ENCODE measurements around the gene IRX4. TPM values are rescaled to one million over a fixed set of nuclear protein-coding genes. Genes with fewer than 3 reads are reported as not detected.

The IRX4 gene
- total RNA-seq, 2 donors from 2014 or later: 0.22 TPM; not detected in 1

DNA sequence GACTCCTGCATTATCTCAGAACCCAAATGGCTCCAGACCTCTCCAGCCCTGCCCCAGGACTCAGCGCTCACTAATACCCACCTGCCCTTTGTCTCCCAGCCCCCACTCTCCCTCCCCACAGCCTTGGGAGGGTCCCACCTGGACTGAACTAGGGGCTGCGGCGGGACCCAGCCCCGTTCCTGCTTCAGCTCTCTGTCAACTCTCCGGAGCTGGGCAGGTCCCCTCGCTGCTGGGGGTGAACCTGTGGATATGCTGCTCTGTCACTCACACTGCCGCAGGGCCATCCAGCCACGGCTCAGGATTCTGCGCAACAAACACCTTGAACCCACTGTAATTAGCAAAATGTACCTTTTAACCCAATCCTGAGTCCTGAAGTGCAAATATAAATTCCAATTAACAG, 44.7 kb downstream of the IRX4 start:
- no peak overlapping the region for H3K9ac ChIP-seq (ENCODE audit: extremely low read depth, low read length, poor library complexity, severe bottlenecking)
- peaks cover under 1% of the 10 kb centered on the region for H3K27me3 ChIP-seq (ENCODE audit: control insufficient read depth, insufficient read depth, low read length, poor library complexity, severe bottlenecking)
- H3K4me3 ChIP-seq (ENCODE audit: low read length): no peak overlapping the region
- H3K4me1 ChIP-seq (ENCODE audit: control insufficient read depth, insufficient read depth, low read length): peaks cover 8% of the 10 kb centered on the region
- no peak overlapping the region for H3K27ac ChIP-seq (ENCODE audit: low read depth, low read length)
- TF ChIP-seq, protein P1, sequence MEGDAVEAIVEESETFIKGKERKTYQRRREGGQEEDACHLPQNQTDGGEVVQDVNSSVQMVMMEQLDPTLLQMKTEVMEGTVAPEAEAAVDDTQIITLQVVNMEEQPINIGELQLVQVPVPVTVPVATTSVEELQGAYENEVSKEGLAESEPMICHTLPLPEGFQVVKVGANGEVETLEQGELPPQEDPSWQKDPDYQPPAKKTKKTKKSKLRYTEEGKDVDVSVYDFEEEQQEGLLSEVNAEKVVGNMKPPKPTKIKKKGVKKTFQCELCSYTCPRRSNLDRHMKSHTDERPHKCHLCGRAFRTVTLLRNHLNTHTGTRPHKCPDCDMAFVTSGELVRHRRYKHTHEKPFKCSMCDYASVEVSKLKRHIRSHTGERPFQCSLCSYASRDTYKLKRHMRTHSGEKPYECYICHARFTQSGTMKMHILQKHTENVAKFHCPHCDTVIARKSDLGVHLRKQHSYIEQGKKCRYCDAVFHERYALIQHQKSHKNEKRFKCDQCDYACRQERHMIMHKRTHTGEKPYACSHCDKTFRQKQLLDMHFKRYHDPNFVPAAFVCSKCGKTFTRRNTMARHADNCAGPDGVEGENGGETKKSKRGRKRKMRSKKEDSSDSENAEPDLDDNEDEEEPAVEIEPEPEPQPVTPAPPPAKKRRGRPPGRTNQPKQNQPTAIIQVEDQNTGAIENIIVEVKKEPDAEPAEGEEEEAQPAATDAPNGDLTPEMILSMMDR (conservative IDR thresholded peaks at IDR 0.05): no peak
- no peak overlapping the region for H3K27ac Mint-ChIP-seq
- 87 to 88% methylated on average over 5 to 9 of the region's 9 CpGs for WGBS, 2 experiments (ENCODE audit: insufficient coverage in 1 of 2, insufficient read length in 1 of 2)
- H3K36me3 Mint-ChIP-seq (ENCODE audit: low read depth): no peaks in the 10 kb centered on the region
- H3K4me1 Mint-ChIP-seq: peaks cover 26% of the 10 kb centered on the region
- no peaks in the 10 kb centered on the region for H3K36me3 ChIP-seq (ENCODE audit: control insufficient read depth, insufficient read depth, low read length)
- DNase-seq: no peak
- no peak overlapping the region for H3K4me3 Mint-ChIP-seq
- H3K9me3 Mint-ChIP-seq: no peaks in the 10 kb centered on the region
- peaks cover 11% of the 10 kb centered on the region for H3K27me3 Mint-ChIP-seq (ENCODE audit: insufficient read depth)
- H3K9me3 ChIP-seq (ENCODE audit: control insufficient read depth, low read length): no peaks in the 10 kb centered on the region

DNA sequence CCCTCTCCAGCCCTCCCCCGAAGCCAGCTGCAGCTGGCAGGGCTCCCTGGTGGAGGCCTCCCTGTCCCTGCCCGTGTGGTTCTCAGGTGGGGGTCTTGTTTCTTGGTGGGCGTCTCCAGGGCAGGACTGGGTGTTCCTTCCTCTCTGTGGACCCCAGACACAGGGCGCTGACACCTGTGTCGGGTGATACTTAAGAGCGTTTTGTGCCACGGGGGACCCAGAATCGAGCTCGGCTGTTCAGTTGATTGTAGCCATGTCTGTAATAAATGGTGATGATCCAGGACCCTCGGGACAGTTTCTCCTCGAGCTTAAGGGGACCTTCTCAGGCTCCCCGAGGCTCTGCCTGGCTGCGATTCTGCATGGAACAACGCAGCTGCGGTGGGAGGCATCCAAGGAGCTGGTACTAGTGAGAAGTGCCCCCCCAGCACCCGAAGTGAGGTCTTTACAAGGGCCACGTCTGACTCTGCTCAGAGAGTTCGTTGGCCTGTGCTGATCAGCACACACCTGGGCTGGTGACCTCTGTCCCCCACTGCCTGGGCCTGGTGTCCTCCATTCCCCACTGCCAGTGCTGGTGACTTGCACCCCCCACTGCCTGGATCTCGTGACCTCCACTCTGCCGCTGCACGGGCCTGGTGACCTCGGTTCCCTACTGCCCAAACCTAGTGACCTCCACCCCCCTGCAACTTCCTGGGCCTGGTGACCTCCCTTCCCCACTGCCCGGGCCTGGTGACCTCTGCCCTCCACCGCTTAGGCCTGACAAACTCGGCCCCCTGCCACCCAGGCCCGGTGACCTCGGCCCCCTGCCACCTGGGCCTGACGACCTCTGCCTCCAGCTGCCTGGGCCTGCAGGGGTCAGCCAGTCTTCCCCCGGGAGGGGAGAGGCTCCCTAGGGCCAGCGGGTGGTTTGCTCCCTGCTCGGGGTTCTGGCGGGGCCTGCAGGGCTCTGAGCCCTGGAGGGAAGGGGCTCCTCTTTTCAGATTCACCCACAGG, 45.5 kb downstream of the IRX4 start:
- 89 to 91% methylated on average over 14 to 32 of the region's 32 CpGs for WGBS, 2 experiments (ENCODE audit: insufficient coverage in 1 of 2, insufficient read length in 1 of 2)
- Histone ChIP-seq H3K36me3 (ENCODE audit: control insufficient read depth, insufficient read depth, low read length) (no peaks in the 10 kb centered on the region), H3K4me3 (ENCODE audit: low read length) (no peak overlapping the region), H3K9me3 (ENCODE audit: control insufficient read depth, low read length) (no peaks in the 10 kb centered on the region), H3K9ac (ENCODE audit: extremely low read depth, low read length, poor library complexity, severe bottlenecking) (no peak overlapping the region), H3K4me1 (ENCODE audit: control insufficient read depth, insufficient read depth, low read length) (peaks cover 8% of the 10 kb centered on the region), H3K27me3 (ENCODE audit: control insufficient read depth, insufficient read depth, low read length, poor library complexity, severe bottlenecking) (no peaks in the 10 kb centered on the region), H3K27ac (ENCODE audit: low read depth, low read length) (no peak overlapping the region)
- Mint-ChIP-seq H3K36me3 (ENCODE audit: low read depth) (no peaks in the 10 kb centered on the region), H3K9me3 (no peaks in the 10 kb centered on the region), H3K4me1 (peaks cover 32% of the 10 kb centered on the region), H3K27ac (no peak overlapping the region), H3K4me3 (no peak overlapping the region), H3K27me3 (ENCODE audit: insufficient read depth) (peaks cover 15% of the 10 kb centered on the region)
- no peak for DNase-seq
- TF ChIP-seq, protein P1 (conservative IDR thresholded peaks at IDR 0.05): no peak

DNA sequence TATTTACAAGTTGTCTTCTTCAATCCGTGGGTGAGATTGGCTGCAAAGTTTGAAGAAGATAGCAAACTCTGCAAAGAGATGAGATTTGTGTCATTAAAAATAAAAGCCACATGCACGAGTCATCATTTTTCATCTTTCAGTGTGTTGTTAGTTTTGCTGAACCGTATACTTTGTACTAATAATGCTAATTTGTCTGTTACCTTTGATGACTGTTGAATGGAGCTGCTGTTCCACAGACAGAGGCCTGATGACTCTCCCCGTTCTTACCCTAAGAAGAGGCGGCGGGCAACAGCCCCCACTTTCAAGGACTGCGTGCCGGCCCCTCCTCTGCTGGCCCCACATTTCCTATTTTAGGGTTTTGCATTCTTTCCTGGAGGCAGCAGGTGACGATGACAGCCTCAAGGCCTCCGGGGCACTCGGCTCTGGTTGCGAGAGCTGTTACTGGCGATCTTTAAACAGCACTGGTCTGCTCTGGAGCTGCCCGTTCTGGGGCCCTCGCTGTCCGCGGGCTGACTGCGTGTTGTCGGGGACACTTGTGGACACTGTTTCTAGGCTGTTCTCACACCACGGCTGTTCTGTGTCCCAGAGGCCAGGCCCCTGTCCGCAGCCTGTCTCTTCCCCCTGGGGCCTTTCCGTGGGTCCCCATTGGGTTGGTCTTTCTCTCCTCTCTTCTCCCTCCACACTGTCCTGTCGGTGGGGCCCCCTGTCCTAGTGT, 46.4 kb downstream of the IRX4 start:
- H3K27ac Mint-ChIP-seq: no peak overlapping the region

More for the DNA sequence above, 46.4 kb downstream of the IRX4 start:
- Histone ChIP-seq H3K4me3 (ENCODE audit: low read length) (no peak overlapping the region), H3K27ac (ENCODE audit: low read depth, low read length) (no peak overlapping the region), H3K36me3 (ENCODE audit: control insufficient read depth, insufficient read depth, low read length) (no peaks in the 10 kb centered on the region), H3K27me3 (ENCODE audit: control insufficient read depth, insufficient read depth, low read length, poor library complexity, severe bottlenecking) (no peaks in the 10 kb centered on the region), H3K9ac (ENCODE audit: extremely low read depth, low read length, poor library complexity, severe bottlenecking) (no peak overlapping the region), H3K9me3 (ENCODE audit: control insufficient read depth, low read length) (no peaks in the 10 kb centered on the region), H3K4me1 (ENCODE audit: control insufficient read depth, insufficient read depth, low read length) (peaks cover 11% of the 10 kb centered on the region)
- H3K9me3 Mint-ChIP-seq: no peaks in the 10 kb centered on the region
- H3K4me1 Mint-ChIP-seq: peaks cover 34% of the 10 kb centered on the region
- H3K36me3 Mint-ChIP-seq (ENCODE audit: low read depth): no peaks in the 10 kb centered on the region
- WGBS, 2 experiments (ENCODE audit: insufficient coverage in 1 of 2, insufficient read length in 1 of 2): 87 to 90% methylated on average over 19 to 23 of the region's 23 CpGs
- TF ChIP-seq, protein P1 (conservative IDR thresholded peaks at IDR 0.05): no peak
- no peak for DNase-seq
- H3K4me3 Mint-ChIP-seq: no peak overlapping the region
- H3K27me3 Mint-ChIP-seq (ENCODE audit: insufficient read depth): peaks cover 15% of the 10 kb centered on the region

All from endodermal cell (in vitro differentiated cells).